HepG2 (cell line): ENCODE results near the gene TMTC2. TPM values are rescaled to one million over a fixed set of nuclear protein-coding genes. Genes with fewer than 3 reads are reported as not detected.

ENCODE experiments used
- KLF16 ChIP-seq, 2 experiments: sonication (generic) in 1 of 2; formaldehyde crosslinking in 1 of 2; IDR thresholded peaks; 2 replicates each; pipeline versions ENCODE4 v1.6.1 to v1.8.0; 2016 to 2023; ENCODE audit warnings: missing genetic modification reagents in 2 of 2, missing compliant biosample characterization in 1 of 2
- MEIS1 ChIP-seq: sonication (generic); formaldehyde crosslinking; IDR thresholded peaks from 2 replicates; pipeline ENCODE4 v1.9.0; 2021; ENCODE audit warnings: mild to moderate bottlenecking, missing genetic modification reagents, moderate library complexity, borderline replicate concordance
- NAIF1 ChIP-seq: sonication (generic); formaldehyde crosslinking; IDR thresholded peaks from 2 replicates; pipeline ENCODE4 v1.5.0; 2020; ENCODE audit warnings: mild to moderate bottlenecking, missing genetic modification reagents, borderline replicate concordance
- RFXAP ChIP-seq: sonication (generic); formaldehyde crosslinking; IDR thresholded peaks from 2 replicates; pipeline ENCODE4 v1.4.0; 2020; ENCODE audit warnings: missing genetic modification reagents, borderline replicate concordance
- SNAPC2 ChIP-seq: sonication (generic); formaldehyde crosslinking; IDR thresholded peaks from 2 replicates; pipeline ENCODE4 v1.8.1; 2022; ENCODE audit warnings: mild to moderate bottlenecking, missing genetic modification reagents
- SP4 ChIP-seq: sonication (generic); formaldehyde crosslinking; IDR thresholded peaks from 2 replicates; pipeline ENCODE4 v1.8.1; 2023; ENCODE audit warnings: mild to moderate bottlenecking, missing genetic modification reagents
- TBX2 ChIP-seq: sonication (generic); formaldehyde crosslinking; IDR thresholded peaks from 2 replicates; pipeline ENCODE4 v1.5.0; 2020; ENCODE audit warnings: missing genetic modification reagents, mild to moderate bottlenecking, borderline replicate concordance
- TSC22D2 ChIP-seq: sonication (generic); formaldehyde crosslinking; IDR thresholded peaks from 2 replicates; pipeline ENCODE4 v1.5.1; 2020; ENCODE audit warnings: missing genetic modification reagents, mild to moderate bottlenecking, borderline replicate concordance
- ZNF180 ChIP-seq: sonication (generic); formaldehyde crosslinking; IDR thresholded peaks from 2 replicates; pipeline ENCODE4 v1.4.0; 2020; ENCODE audit warnings: low read depth, missing genetic modification reagents, borderline replicate concordance
- ZNF496 ChIP-seq: sonication (generic); formaldehyde crosslinking; IDR thresholded peaks from 2 replicates; pipeline ENCODE4 v1.8.1; 2023; ENCODE audit warnings: mild to moderate bottlenecking, moderate library complexity, missing genetic modification reagents; ENCODE audit not compliant: insufficient replicate concordance
- polyA plus RNA-seq, 8 experiments: library from polyadenylated mRNA; depleted of rRNA in 3 of 8; stranded (reverse) in 7 of 8; unstranded in 1 of 8; fragments of >200 nt; fragmentation: Illumina TruSeq in 4 of 8; extraction: Trizol in 4 of 8; gene quantifications; 2 replicates each; pipeline versions ENCODE4 v1.2.1 to v1.2.3, GENCODE V29; 2011 to 2016; ENCODE audit warnings: low read depth in 4 of 8, missing spikeins in 1 of 8, mixed read lengths in 1 of 8; ENCODE audit not compliant: insufficient read depth in 1 of 8
- total RNA-seq, 5 experiments: library from RNA; depleted of rRNA; stranded (reverse); fragments of >200 nt; fragmentation: Illumina TruSeq; extraction: Trizol; gene quantifications; 2 replicates each; pipeline ENCODE4 v1.2.3, GENCODE V29; 2016; ENCODE audit warnings: low read depth in 1 of 5
- TF ChIP-seq, protein P1 (sequence below): sonication (generic); formaldehyde crosslinking; IDR thresholded peaks from 2 replicates; pipeline ENCODE4 v1.8.0; 2022; ENCODE audit warnings: missing genetic modification reagents, mild to moderate bottlenecking, inconsistent platforms, borderline replicate concordance

The TMTC2 gene
- total and polyA plus RNA-seq, 2 of the 13 experiments (the other 11 are each of a cell fraction or from before 2014, with no cell fraction given) = 0.55 to 0.63 TPM

DNA sequence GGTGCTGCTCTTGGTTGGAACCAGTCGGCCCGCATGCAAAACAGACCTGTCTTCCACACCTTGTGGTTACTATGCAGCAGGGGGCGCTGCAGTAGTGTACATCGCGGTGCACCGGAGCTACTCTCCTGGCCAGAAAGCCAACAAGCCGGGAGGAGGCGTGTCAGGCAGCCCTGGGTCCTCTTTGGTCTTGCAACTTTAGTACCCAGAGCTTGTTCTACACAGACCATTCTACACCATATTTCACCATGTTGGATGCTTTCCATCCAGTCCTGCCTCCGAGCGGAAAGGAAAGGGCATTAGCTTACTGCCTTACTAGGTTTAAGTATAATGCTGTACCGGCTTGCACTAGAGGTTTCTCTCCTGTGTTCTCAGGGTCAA is 927 bp upstream of the TMTC2 start (continued):
- TF ChIP-seq RFXAP (CRISPR knock-in tag) (0 out of 2 replicates have a peak, but pooled peaks have one; percentile 43), KLF16 (CRISPR knock-in tag; IDR thresholded peaks at IDR 0.05) (0 out of 4 replicates have a peak, but pooled peaks of 1 of the 2 experiments have one; percentile 27), NAIF1 (CRISPR knock-in tag) (no peak), ZNF496 (no peak), TSC22D2 (CRISPR knock-in tag) (0 out of 2 replicates have a peak, but pooled peaks have one; percentile 73), SNAPC2 (no peak), TBX2 (CRISPR knock-in tag) (no peak), ZNF180 (CRISPR knock-in tag) (no peak), SP4 (CRISPR knock-in tag) (no peak), MEIS1 (CRISPR knock-in tag) (0 out of 2 replicates have a peak, but pooled peaks have one; percentile 25)
- TF ChIP-seq, protein P1, sequence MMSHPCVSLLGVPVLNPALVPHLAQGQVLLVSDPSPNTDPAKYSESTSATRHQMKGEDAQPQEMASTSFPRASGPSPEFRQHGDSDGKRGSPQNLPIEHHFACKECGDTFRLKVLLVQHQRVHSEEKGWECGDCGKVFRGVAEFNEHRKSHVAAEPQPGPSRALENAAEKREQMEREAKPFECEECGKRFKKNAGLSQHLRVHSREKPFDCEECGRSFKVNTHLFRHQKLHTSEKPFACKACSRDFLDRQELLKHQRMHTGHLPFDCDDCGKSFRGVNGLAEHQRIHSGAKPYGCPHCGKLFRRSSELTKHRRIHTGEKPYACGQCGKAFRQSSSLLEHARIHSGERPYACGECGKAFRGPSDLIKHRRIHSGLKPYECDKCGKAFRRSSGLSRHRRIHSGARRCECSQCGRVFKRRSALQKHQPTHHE (CRISPR knock-in tag) = no peak
